Measurements from ENCODE around the gene PSMD11. TPM values are rescaled to one million over a fixed set of nuclear protein-coding genes. Genes with fewer than 3 reads are reported as not detected.

Gene PSMD11
- polyA plus RNA-seq, 1 donor (not counting 4 experiments of a cell fraction or from before 2014, with no cell fraction given) = 103 TPM

GRCh38 chr17:32515677-32516383 is 71.5 kb downstream of the PSMD11 start:
- no peaks in the 10 kb centered on the region for H4K20me1 ChIP-seq (ENCODE audit: control insufficient read depth, extremely low read depth, insufficient read depth, low read length)
- H3K4me3 ChIP-seq (ENCODE audit: control insufficient read depth in 2 of 3, extremely low read depth in 1 of 3, insufficient read depth in 2 of 3, low read depth in 1 of 3, low read length in 3 of 3) = no peak overlapping the region
- no peak overlapping the region for H3K9ac ChIP-seq (ENCODE audit: control insufficient read depth, extremely low read depth, insufficient read depth, low read length)
- H3K27me3 ChIP-seq (ENCODE audit: control insufficient read depth, extremely low read depth, insufficient read depth, low read length) = no peaks in the 10 kb centered on the region
- H3K4me1 ChIP-seq (ENCODE audit: control insufficient read depth, extremely low read depth, insufficient read depth, low read length) = peaks cover 13% of the 10 kb centered on the region
- no peak overlapping the region for H3K27ac ChIP-seq (ENCODE audit: control insufficient read depth, insufficient read depth, low read length)
- TF ChIP-seq EZH2 (IDR thresholded peaks at IDR 0.05; ENCODE audit: low read length) (no peak), CTCF (optimal IDR thresholded peaks at IDR 0.05 in 1 of 3, IDR thresholded peaks at IDR 0.05 in 1 of 3, conservative IDR thresholded peaks at IDR 0.05 in 1 of 3; ENCODE audit: extremely low read depth in 1 of 3, insufficient read depth in 2 of 3, low read length in 3 of 3) (no peak)
- H3K9me1 ChIP-seq (ENCODE audit: control insufficient read depth, extremely low read depth, insufficient read depth, low read length) = no peaks in the 10 kb centered on the region
- no peak overlapping the region for H3K4me2 ChIP-seq (ENCODE audit: control insufficient read depth, extremely low read depth, insufficient read depth, low read depth, low read length)
- no peak for FAIRE-seq
- dilution Hi-C loops (cut with MboI; ENCODE audit: extremely low pct_ligation_motif_present, low sequenced_read_pairs) = no loop called here
- H2AFZ ChIP-seq (ENCODE audit: control insufficient read depth, low read length) = no peak overlapping the region
- H3K9me3 ChIP-seq (ENCODE audit: control insufficient read depth, low read depth, low read length) = no peaks in the 10 kb centered on the region
- no peaks in the 10 kb centered on the region for H3K79me2 ChIP-seq (ENCODE audit: control insufficient read depth, insufficient read depth, low read length)
- H3K36me3 ChIP-seq (ENCODE audit: control insufficient read depth in 2 of 2, extremely low read depth in 1 of 2, insufficient read depth in 2 of 2, low read length in 2 of 2) = no peaks in the 10 kb centered on the region
- no peak for DNase-seq (ENCODE audit: low read depth, low spot score)

GRCh38 chr17:32516450-32516849 is 72.1 kb downstream of the PSMD11 start:
- Histone ChIP-seq H3K9me3 (ENCODE audit: control insufficient read depth, low read depth, low read length) (no peaks in the 10 kb centered on the region), H3K27ac (ENCODE audit: control insufficient read depth, insufficient read depth, low read length) (no peak overlapping the region), H3K4me1 (ENCODE audit: control insufficient read depth, extremely low read depth, insufficient read depth, low read length) (peaks cover 13% of the 10 kb centered on the region), H3K9ac (ENCODE audit: control insufficient read depth, extremely low read depth, insufficient read depth, low read length) (no peak overlapping the region), H3K27me3 (ENCODE audit: control insufficient read depth, extremely low read depth, insufficient read depth, low read length) (no peaks in the 10 kb centered on the region), H3K4me2 (ENCODE audit: control insufficient read depth, extremely low read depth, insufficient read depth, low read depth, low read length) (no peak overlapping the region), H3K79me2 (ENCODE audit: control insufficient read depth, insufficient read depth, low read length) (no peaks in the 10 kb centered on the region), H3K9me1 (ENCODE audit: control insufficient read depth, extremely low read depth, insufficient read depth, low read length) (no peaks in the 10 kb centered on the region), H2AFZ (ENCODE audit: control insufficient read depth, low read length) (no peak overlapping the region), H3K4me3 (ENCODE audit: control insufficient read depth in 2 of 3, extremely low read depth in 1 of 3, insufficient read depth in 2 of 3, low read depth in 1 of 3, low read length in 3 of 3) (no peak overlapping the region), H4K20me1 (ENCODE audit: control insufficient read depth, extremely low read depth, insufficient read depth, low read length) (no peaks in the 10 kb centered on the region), H3K36me3 (ENCODE audit: control insufficient read depth in 2 of 2, extremely low read depth in 1 of 2, insufficient read depth in 2 of 2, low read length in 2 of 2) (no peaks in the 10 kb centered on the region)
- dilution Hi-C loops (cut with MboI; ENCODE audit: extremely low pct_ligation_motif_present, low sequenced_read_pairs) = no loop called here
- TF ChIP-seq CTCF (optimal IDR thresholded peaks at IDR 0.05 in 1 of 3, IDR thresholded peaks at IDR 0.05 in 1 of 3, conservative IDR thresholded peaks at IDR 0.05 in 1 of 3; ENCODE audit: extremely low read depth in 1 of 3, insufficient read depth in 2 of 3, low read length in 3 of 3) (no peak), EZH2 (IDR thresholded peaks at IDR 0.05; ENCODE audit: low read length) (no peak)
- DNase-seq (ENCODE audit: low read depth, low spot score) (no peak), FAIRE-seq (no peak)
